ENCODE data around the gene SAMD11.
"Not testable (repeated sequence)": the region's sequence is repeated elsewhere in the genome, so short reads cannot be mapped to it uniquely, and the experiment has no call there.

DNA sequence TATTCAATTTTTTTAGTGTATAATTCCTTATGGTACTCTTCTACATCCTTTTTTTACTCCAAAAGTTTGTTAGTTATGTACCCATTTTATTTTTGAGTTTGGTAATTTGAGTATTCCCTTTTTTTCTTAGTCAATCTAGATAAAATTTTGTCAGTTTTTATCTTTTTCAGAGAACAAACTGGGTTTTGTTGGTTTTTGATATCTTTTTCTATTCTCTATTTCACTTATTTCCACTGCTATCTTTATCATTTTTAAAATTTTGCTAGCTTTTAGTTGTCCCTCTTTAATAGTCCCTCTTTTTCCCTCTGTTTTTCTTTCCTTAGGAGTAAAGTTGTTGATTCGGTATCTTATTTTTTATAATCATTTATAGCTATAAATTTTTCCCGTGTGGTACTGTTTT, 42.8 kb upstream of the SAMD11 start:
- not testable (repeated sequence) for TF ChIP-seq POLR2A (IDR thresholded peaks at IDR 0.05)
- TF ChIP-seq, protein P1, sequence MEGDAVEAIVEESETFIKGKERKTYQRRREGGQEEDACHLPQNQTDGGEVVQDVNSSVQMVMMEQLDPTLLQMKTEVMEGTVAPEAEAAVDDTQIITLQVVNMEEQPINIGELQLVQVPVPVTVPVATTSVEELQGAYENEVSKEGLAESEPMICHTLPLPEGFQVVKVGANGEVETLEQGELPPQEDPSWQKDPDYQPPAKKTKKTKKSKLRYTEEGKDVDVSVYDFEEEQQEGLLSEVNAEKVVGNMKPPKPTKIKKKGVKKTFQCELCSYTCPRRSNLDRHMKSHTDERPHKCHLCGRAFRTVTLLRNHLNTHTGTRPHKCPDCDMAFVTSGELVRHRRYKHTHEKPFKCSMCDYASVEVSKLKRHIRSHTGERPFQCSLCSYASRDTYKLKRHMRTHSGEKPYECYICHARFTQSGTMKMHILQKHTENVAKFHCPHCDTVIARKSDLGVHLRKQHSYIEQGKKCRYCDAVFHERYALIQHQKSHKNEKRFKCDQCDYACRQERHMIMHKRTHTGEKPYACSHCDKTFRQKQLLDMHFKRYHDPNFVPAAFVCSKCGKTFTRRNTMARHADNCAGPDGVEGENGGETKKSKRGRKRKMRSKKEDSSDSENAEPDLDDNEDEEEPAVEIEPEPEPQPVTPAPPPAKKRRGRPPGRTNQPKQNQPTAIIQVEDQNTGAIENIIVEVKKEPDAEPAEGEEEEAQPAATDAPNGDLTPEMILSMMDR (IDR thresholded peaks at IDR 0.05), result not testable (repeated sequence)

Data from gastroesophageal sphincter (tissue), 3 donors.